ENCODE data around the gene SLC7A7. TPM values are rescaled to one million over a fixed set of nuclear protein-coding genes. Genes with fewer than 3 reads are reported as not detected.
"Not testable (repeated sequence)": the region's sequence is repeated elsewhere in the genome, so short reads cannot be mapped to it uniquely, and the experiment has no call there.

Gene SLC7A7
- total RNA-seq, 1 donor from 2014 or later = 33.7 TPM

DNA sequence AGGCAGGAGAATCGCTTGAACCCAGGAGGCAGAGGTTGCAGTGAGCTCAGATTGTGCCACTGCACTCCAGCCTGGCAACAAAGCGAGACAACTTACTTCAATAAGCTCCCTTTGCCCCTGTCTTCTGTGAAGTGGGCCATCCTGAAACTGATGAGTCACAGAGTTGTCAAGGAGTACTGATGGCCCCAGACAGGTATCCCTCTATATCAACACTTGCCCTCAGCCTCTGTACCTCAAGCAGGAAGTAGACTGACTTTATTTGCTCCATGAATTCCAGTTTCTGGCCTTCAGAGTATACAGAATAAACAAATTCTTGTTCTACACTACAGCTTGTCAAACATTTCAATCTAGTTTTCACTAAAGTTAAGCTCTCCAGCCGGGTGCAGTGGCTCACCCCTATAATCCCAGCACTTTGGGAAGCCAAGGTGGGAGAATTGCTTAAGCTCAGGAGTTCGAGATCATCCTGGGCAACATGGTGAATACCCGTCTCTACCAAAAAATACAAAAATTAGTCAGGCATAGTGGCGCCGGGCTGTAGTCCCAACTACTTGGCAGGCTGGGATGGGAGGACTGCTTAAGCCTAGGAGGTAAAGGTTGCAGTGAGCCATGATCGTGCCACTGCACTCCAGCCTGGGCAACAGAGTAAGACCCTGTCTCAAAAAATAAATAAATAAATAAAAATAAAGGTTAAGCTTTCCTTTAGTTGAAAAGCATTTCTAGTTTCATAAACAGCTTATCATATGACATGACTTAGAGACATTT is 39.9 kb upstream of the SLC7A7 start:
- DNase-seq (no peak), ATAC-seq (ENCODE audit: low read depth) (no peak)
- Mint-ChIP-seq H3K9me3 (no peaks in the 10 kb centered on the region), H3K27me3 (no peaks in the 10 kb centered on the region), H3K27ac (no peak overlapping the region), H3K4me1 (peaks cover 10% of the 10 kb centered on the region), H3K4me3 (no peak overlapping the region), H3K36me3 (ENCODE audit: low read depth) (no peaks in the 10 kb centered on the region)
- intact Hi-C loops (cut with micrococcal nuclease) = no loop called here
- TF ChIP-seq, protein P1, sequence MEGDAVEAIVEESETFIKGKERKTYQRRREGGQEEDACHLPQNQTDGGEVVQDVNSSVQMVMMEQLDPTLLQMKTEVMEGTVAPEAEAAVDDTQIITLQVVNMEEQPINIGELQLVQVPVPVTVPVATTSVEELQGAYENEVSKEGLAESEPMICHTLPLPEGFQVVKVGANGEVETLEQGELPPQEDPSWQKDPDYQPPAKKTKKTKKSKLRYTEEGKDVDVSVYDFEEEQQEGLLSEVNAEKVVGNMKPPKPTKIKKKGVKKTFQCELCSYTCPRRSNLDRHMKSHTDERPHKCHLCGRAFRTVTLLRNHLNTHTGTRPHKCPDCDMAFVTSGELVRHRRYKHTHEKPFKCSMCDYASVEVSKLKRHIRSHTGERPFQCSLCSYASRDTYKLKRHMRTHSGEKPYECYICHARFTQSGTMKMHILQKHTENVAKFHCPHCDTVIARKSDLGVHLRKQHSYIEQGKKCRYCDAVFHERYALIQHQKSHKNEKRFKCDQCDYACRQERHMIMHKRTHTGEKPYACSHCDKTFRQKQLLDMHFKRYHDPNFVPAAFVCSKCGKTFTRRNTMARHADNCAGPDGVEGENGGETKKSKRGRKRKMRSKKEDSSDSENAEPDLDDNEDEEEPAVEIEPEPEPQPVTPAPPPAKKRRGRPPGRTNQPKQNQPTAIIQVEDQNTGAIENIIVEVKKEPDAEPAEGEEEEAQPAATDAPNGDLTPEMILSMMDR (IDR thresholded peaks at IDR 0.05) = no peak
- ChIA-PET CTCF (interaction anchor here (0.7 to 6.0 kb wide), 17 partner anchors 11 to 480 kb away, joined by 3 to 125 read pairs (median 5); partner anchors contain the start of genes DAD1, LRP10 and OXA1L), POLR2A (interaction anchor here (0.6 to 4.4 kb wide), 6 partner anchors 17 to 363 kb away, joined by 3 to 25 read pairs (median 4); no protein-coding TSS in a partner anchor)

DNA sequence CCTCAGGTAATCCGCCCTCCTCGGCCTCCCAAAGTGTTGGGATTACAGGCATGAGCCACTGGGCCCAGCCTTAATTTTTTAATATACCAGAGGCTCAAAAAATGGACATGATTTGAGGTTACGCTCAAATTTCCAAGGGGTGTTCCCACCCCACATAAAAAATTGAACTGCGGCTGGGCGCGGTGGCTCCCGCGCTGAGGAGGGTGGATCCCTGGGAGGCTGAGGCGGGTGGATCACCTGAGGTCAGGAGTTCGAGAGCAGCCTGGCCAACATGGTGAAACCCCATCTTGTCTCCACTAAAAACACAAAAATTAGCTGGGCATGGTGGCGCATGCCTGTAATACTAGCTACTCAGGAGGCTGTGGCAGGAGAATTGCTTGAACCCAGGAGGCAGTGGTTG is 39.1 kb upstream of the SLC7A7 start:
- H3K36me3 Mint-ChIP-seq (ENCODE audit: low read depth); H3K4me1 Mint-ChIP-seq; H3K27ac Mint-ChIP-seq; ATAC-seq (ENCODE audit: low read depth); intact Hi-C loops (cut with micrococcal nuclease); H3K4me3 Mint-ChIP-seq; H3K9me3 Mint-ChIP-seq; H3K27me3 Mint-ChIP-seq; DNase-seq: not testable (repeated sequence)
- ChIA-PET CTCF (interaction anchor here (0.9 to 6.0 kb wide), 18 partner anchors 8 to 468 kb away, joined by 3 to 125 read pairs (median 11); partner anchors contain the start of genes DAD1, LRP10, OXA1L and REM2), POLR2A (interaction anchor here (0.6 to 4.4 kb wide), 9 partner anchors 16 to 284 kb away, joined by 3 to 25 read pairs (median 5); partner anchors contain the start of genes LRP10 and OXA1L)

DNA sequence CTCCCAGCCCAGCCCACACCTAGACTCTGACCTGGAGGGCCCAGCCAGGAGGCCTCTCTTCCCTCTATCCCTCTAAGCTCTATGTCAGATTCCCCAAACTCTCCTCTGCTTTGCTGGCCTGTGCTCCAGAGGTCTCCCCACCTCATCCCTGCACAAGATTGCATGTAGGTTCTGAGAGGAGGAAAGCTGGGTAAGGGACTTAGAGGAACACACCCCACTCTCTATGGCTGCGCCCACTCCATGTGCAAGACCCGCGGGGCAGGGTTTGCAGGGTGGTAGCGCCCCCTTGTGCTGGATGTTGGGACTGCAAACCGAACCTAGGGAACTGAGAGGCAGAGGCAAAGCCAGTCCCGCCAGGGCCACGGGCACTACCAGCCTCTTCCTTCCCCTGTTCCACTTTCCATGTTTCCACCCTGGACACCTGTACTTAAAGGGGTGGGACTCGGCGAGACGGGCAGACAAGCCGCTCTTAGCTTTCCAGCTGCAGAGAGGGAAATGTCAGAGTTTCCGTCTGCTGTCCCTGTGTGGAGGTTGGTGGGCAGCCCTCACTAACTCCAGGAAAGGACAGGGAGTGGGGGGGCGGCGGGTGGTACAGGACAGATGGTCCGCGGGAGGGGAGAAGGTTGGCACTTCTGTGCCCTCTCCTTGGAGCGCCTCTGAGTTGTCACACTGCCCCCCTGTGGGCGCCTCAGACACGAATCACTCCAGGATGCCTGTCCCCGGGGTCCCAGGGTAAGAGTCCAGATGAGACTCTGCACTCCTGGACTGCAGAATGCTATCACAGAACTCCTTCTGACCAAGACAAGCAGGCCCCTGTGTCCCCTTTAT is 37.9 kb upstream of the SLC7A7 start:
- peak overlapping the region; percentile 78 for H3K27ac Mint-ChIP-seq
- peaks cover 6% of the 10 kb centered on the region for H3K4me1 Mint-ChIP-seq
- ChIA-PET CTCF (interaction anchor here (0.6 to 6.0 kb wide), 45 partner anchors 9 to 538 kb away, joined by 3 to 125 read pairs (median 5); partner anchors contain the start of genes AJUBA, DAD1, LRP10 and OXA1L), POLR2A (interaction anchor here (0.5 to 4.4 kb wide), 15 partner anchors 8 to 297 kb away, joined by 3 to 25 read pairs (median 4); partner anchors contain the start of genes DAD1, LRP10 and OXA1L)
- no peaks in the 10 kb centered on the region for H3K36me3 Mint-ChIP-seq (ENCODE audit: low read depth)
- H3K4me3 Mint-ChIP-seq = peak overlapping the region; percentile 79
- ATAC-seq (ENCODE audit: low read depth) = peak; percentile 94
- intact Hi-C loops (cut with micrococcal nuclease) = loop anchor here (1.0 to 2.0 kb wide), 17 partner anchors 18 to 538 kb away; partner anchors contain the start of genes DAD1 and LRP10
- DNase-seq = peak; percentile 97
- H3K27me3 Mint-ChIP-seq = peaks cover 6% of the 10 kb centered on the region
- no peaks in the 10 kb centered on the region for H3K9me3 Mint-ChIP-seq
- TF ChIP-seq, protein P1 (IDR thresholded peaks at IDR 0.05) = peak; percentile 81

DNA sequence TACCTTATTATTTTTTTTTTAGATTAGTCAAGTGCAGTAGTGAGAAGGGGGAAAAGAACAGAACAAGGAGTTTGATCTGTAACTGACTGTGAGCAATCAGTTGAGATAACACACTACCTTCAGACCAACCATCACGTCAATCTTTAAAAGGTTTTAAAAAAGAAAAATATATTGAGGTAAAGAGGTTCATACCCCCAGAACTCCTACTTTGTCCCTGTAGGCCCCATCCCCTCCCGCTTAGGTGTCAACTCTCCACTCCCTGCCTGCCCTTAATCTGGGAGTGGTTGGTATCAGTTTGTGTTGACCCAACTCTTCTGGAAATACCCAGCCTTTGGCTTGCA is 37.3 kb upstream of the SLC7A7 start:
- TF ChIP-seq, protein P1 (IDR thresholded peaks at IDR 0.05) = no peak
- Mint-ChIP-seq H3K36me3 (ENCODE audit: low read depth) (no peaks in the 10 kb centered on the region), H3K4me1 (peaks cover 6% of the 10 kb centered on the region), H3K27me3 (peaks cover 6% of the 10 kb centered on the region), H3K4me3 (no peak overlapping the region), H3K9me3 (no peaks in the 10 kb centered on the region), H3K27ac (peak overlapping the region; percentile 78)
- no peak for ATAC-seq (ENCODE audit: low read depth)
- DNase-seq = no peak
- ChIA-PET CTCF (interaction anchor here (0.6 to 6.0 kb wide), 42 partner anchors 10 to 538 kb away, joined by 3 to 125 read pairs (median 5); partner anchors contain the start of genes AJUBA, DAD1, LRP10 and OXA1L), POLR2A (interaction anchor here (0.5 to 4.4 kb wide), 12 partner anchors 9 to 296 kb away, joined by 3 to 25 read pairs (median 5); partner anchors contain the start of genes DAD1, LRP10 and OXA1L)
- intact Hi-C loops (cut with micrococcal nuclease) = loop anchor here (2.0 kb wide), 3 partner anchors 140 to 538 kb away; no protein-coding TSS in a partner anchor

DNA sequence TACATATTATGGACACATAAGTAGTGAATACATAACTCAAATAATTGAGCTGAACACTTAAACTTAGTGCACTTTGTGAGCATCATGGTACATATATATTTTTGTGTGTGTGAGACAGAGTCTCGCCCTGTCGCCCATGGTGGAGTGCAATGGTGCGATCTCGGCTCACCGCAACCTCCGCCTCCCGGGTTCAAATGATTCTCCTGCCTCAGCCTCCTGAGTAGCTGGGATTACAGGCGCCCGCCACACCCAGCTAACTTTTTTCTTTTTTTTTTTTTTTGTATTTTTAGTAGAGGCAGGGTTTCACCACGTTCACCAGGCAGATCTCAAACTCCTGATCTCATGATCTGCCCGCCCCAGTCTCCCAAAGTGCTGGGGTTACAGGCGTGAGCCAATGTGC is 36.9 kb upstream of the SLC7A7 start:
- not testable (repeated sequence) for H3K27me3 Mint-ChIP-seq; H3K4me1 Mint-ChIP-seq; H3K27ac Mint-ChIP-seq; H3K9me3 Mint-ChIP-seq; H3K4me3 Mint-ChIP-seq; DNase-seq; ATAC-seq (ENCODE audit: low read depth); H3K36me3 Mint-ChIP-seq (ENCODE audit: low read depth)
- ChIA-PET POLR2A (interaction anchor here (0.7 to 4.4 kb wide), 8 partner anchors 11 to 296 kb away, joined by 3 to 25 read pairs (median 4); partner anchors contain the start of genes DAD1 and OXA1L), CTCF (interaction anchor here (0.6 to 6.0 kb wide), 36 partner anchors 10 to 538 kb away, joined by 3 to 125 read pairs (median 6); partner anchors contain the start of genes AJUBA, DAD1, LRP10 and OXA1L)
- intact Hi-C loops (cut with micrococcal nuclease) = loop anchor here (2.0 kb wide), 3 partner anchors 139 to 537 kb away; no protein-coding TSS in a partner anchor
